ENCODE data around the gene YEATS4.
"Not testable (repeated sequence)": the region's sequence is repeated elsewhere in the genome, so short reads cannot be mapped to it uniquely, and the experiment has no call there.

Gene YEATS4

GRCh38 chr12:69359531-69360347, at the start of gene YEATS4:
Gene YEATS4 (plus strand): TSS chr12:69359743. CDS start chr12:69359973, 230 bp downstream.
- 0 out of 2 replicates have a peak, but pooled peaks cover 7% of the 10 kb centered on the region for H4K20me1 ChIP-seq
- peak within 1 kb of the TSS; percentile 96 for H3K9ac ChIP-seq
- H3K36me3 ChIP-seq, result peaks cover 29% of the 10 kb centered on the region; the same call in 1 of the 2 replicates
- no peaks in the 10 kb centered on the region for H3K9me3 ChIP-seq
- no peak for TF ChIP-seq Cebpa-rat (IDR thresholded peaks at IDR 0.05)
- H3K4me3 ChIP-seq, result peak within 1 kb of the TSS; percentile 85
- peak within 1 kb of the TSS; percentile 86 for H3K4me2 ChIP-seq
- H3K27me3 ChIP-seq, result no peaks in the 10 kb centered on the region
- H3K4me1 ChIP-seq, result peaks cover 18% of the 10 kb centered on the region
- peak within 1 kb of the TSS; percentile 97 for H3K27ac ChIP-seq

- peaks cover 33% of the 10 kb centered on the region for H3K9me3 ChIP-seq
- H3K36me3 ChIP-seq, result no peaks in the 10 kb centered on the region
- TF ChIP-seq Cebpa-rat (IDR thresholded peaks at IDR 0.05), result no peak
- no peak overlapping the region for H3K27ac ChIP-seq
- H3K27me3 ChIP-seq, result no peaks in the 10 kb centered on the region
- H3K4me1 ChIP-seq, result no peaks in the 10 kb centered on the region
- no peak overlapping the region for H3K4me2 ChIP-seq
- no peaks in the 10 kb centered on the region for H4K20me1 ChIP-seq
- no peak overlapping the region for H3K4me3 ChIP-seq
- H3K9ac ChIP-seq, result no peak overlapping the region
These were observed 46.3 kb upstream of the YEATS4 start for GRCh38 chr12:69313209-69313608.

- H3K4me3 ChIP-seq, H3K4me2 ChIP-seq: not testable (repeated sequence)
These were observed 42.8 kb upstream of the YEATS4 start for GRCh38 chr12:69316784-69317183.

DNA sequence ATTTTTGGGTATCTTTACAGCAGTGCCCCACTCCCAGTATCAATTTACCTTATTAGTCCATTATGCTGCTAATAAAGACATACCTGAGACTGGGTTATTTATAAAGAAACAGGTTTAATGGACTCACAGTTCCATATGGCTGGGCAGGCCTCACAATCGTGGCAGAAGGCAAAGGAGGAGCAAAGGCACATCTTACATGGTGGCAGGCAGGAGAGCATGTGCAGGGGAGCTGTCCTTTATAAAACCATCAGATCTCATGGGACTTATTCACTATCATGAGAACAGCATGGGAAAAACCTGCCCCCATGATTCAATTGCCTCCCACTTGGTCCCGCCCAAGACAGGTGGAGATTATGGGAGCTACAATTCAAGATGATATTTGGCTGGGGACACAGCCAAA, 42.3 kb upstream of the YEATS4 start:
- not testable (repeated sequence) for H3K36me3 ChIP-seq, H3K27me3 ChIP-seq, H4K20me1 ChIP-seq, H3K9ac ChIP-seq, H3K4me3 ChIP-seq, H3K27ac ChIP-seq, H3K4me2 ChIP-seq
- Histone ChIP-seq H3K9me3 (peaks cover 54% of the 10 kb centered on the region), H3K4me1 (peaks cover 11% of the 10 kb centered on the region)

More at GRCh38 chr12:69316784-69317183, 42.8 kb upstream of the YEATS4 start:
- not testable (repeated sequence) for H4K20me1 ChIP-seq, H3K27ac ChIP-seq, H3K36me3 ChIP-seq, H3K9ac ChIP-seq, H3K27me3 ChIP-seq, H3K4me1 ChIP-seq
- H3K9me3 ChIP-seq, result peaks cover 52% of the 10 kb centered on the region

- no peak for TF ChIP-seq Cebpa-rat (IDR thresholded peaks at IDR 0.05)
- Histone ChIP-seq H3K36me3 (no peaks in the 10 kb centered on the region), H3K4me1 (peaks cover 11% of the 10 kb centered on the region), H3K27ac (no peak overlapping the region), H3K4me2 (no peak overlapping the region), H4K20me1 (no peaks in the 10 kb centered on the region), H3K9ac (no peak overlapping the region), H3K27me3 (no peaks in the 10 kb centered on the region), H3K9me3 (peaks cover 58% of the 10 kb centered on the region), H3K4me3 (no peak overlapping the region)
These were observed 41.3 kb upstream of the YEATS4 start for GRCh38 chr12:69318225-69318624.

DNA sequence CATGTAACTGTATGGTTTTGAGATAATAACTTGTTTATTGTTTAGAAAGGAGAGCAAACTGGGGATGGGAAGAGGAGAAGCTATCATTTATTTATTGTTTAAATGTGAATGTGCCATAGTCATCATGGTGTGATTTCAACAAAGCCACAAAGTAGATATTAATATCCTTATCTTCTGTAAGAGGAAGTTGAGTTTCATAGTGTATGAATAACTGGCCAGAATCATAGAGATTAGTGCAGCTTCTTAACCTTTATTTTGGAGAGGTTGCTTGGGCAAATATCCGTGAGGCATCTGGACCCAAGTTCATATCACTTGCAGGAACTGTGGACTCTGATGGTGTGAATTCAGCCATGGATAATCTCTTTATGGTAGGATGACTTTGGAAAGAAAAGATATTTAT, 38.2 kb upstream of the YEATS4 start:
- Histone ChIP-seq H3K4me1 (peaks cover 18% of the 10 kb centered on the region), H3K27me3 (no peaks in the 10 kb centered on the region), H3K36me3 (no peaks in the 10 kb centered on the region), H3K9me3 (peaks cover 47% of the 10 kb centered on the region), H3K27ac (no peak overlapping the region), H4K20me1 (no peaks in the 10 kb centered on the region), H3K4me3 (no peak overlapping the region), H3K9ac (no peak overlapping the region), H3K4me2 (peak overlapping the region; percentile 47)
- no peak for TF ChIP-seq Cebpa-rat (IDR thresholded peaks at IDR 0.05)

DNA sequence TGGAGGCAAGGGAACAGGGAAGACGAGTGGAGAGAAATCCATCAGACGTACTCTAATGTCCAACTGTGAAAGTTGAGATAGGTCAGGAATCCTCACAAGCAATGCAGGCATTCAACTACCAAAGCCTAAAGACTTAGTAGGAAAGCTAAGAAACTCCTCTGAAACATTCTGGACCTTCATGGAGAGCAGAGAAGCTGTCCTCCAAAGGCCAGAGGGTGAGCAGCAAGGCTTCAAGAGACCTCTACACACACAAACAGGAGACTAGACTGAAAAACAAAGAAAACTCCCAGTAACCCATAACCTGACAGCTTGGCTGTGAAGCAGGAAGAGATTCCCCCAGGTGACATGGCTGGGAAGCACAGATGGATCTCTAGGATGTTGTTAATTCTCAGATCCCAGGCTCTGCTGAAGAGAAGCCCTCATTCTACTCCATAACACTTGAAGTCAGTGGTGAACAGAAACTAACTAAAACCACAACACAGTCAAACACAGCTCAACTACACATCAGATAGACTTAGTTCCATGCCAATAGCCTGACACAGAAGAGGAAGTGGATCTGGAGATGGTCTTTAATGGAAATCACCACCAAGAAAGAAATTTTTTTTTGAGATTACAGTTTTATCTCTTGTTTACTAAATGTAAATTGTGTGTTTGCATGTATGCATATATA, 34.6 kb upstream of the YEATS4 start:
- peaks cover 18% of the 10 kb centered on the region for H3K9me3 ChIP-seq
- H3K27ac ChIP-seq, result no peak overlapping the region
- H3K4me3 ChIP-seq, result no peak overlapping the region
- no peak overlapping the region for H3K4me2 ChIP-seq
- no peak for TF ChIP-seq Cebpa-rat (IDR thresholded peaks at IDR 0.05)
- no peaks in the 10 kb centered on the region for H3K27me3 ChIP-seq
- peaks cover 18% of the 10 kb centered on the region for H3K4me1 ChIP-seq
- H4K20me1 ChIP-seq, result no peaks in the 10 kb centered on the region
- H3K36me3 ChIP-seq, result no peaks in the 10 kb centered on the region
- no peak overlapping the region for H3K9ac ChIP-seq

DNA sequence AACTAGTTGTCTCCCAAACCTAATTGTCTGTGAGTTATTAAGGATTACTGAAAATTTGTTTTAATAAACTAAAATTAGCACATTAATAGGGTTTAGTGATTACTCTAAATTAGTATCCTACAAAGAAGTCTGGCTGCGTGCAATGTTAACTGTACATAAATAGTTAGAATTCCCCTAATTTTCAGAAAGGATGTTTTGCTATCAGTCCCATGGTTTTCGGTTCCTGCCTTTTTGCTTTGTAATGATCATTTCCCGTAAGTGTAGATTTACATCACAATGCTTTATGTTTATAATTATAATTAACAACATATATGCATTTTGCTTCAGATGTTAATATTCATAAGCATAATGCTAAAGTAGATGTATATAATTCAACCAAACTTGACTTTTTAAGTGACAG, 31.1 kb upstream of the YEATS4 start:
- no peaks in the 10 kb centered on the region for H3K9me3 ChIP-seq
- TF ChIP-seq Cebpa-rat (IDR thresholded peaks at IDR 0.05), result no peak
- no peak overlapping the region for H3K27ac ChIP-seq
- H3K4me2 ChIP-seq, result no peak overlapping the region
- H3K4me3 ChIP-seq, result no peak overlapping the region
- peaks cover 11% of the 10 kb centered on the region for H3K27me3 ChIP-seq
- H3K4me1 ChIP-seq, result peaks cover 12% of the 10 kb centered on the region
- no peak overlapping the region for H3K9ac ChIP-seq
- no peaks in the 10 kb centered on the region for H3K36me3 ChIP-seq
- H4K20me1 ChIP-seq, result no peaks in the 10 kb centered on the region

GRCh38 chr12:69329669-69330428, 29.7 kb upstream of the YEATS4 start:
- peaks cover 9% of the 10 kb centered on the region for H3K4me1 ChIP-seq
- TF ChIP-seq Cebpa-rat (IDR thresholded peaks at IDR 0.05), result no peak
- no peak overlapping the region for H3K27ac ChIP-seq
- H3K4me3 ChIP-seq, result no peak overlapping the region
- no peaks in the 10 kb centered on the region for H3K36me3 ChIP-seq
- H3K4me2 ChIP-seq, result no peak overlapping the region
- no peaks in the 10 kb centered on the region for H3K9me3 ChIP-seq
- H3K9ac ChIP-seq, result no peak overlapping the region
- peaks cover 11% of the 10 kb centered on the region for H3K27me3 ChIP-seq
- H4K20me1 ChIP-seq, result no peaks in the 10 kb centered on the region
